Measurements from ENCODE around the gene AQP12A.

- TF ChIP-seq EZH2 (IDR thresholded peaks at IDR 0.05; ENCODE audit: borderline replicate concordance, insufficient read depth, low read depth, low read length, poor library complexity, severe bottlenecking) (no peak), CTCF (IDR thresholded peaks at IDR 0.05) (no peak)
These were observed 26.3 kb downstream of the AQP12A start for GRCh38 chr2:240717681-240718581.
